CD4-positive, alpha-beta T cell treated with Interferon alpha-2 for 1 hour (primary cell): Measurements from ENCODE around the gene CHRM1.
"Not testable (repeated sequence)": the region's sequence is repeated elsewhere in the genome, so short reads cannot be mapped to it uniquely, and the experiment has no call there.

ENCODE experiments used
- DNase-seq, 2 donors: peaks; one replicate each; pipeline ENCODE4 v3.0.0-alpha.2; 2020 to 2022

CHRM1 gene

GRCh38 chr11:62874851-62875250 is 46.3 kb downstream of the CHRM1 start:
- no peak for DNase-seq

- DNase-seq = no peak
Measured at GRCh38 chr11:62865635-62866034, 55.5 kb downstream of the CHRM1 start.

DNA sequence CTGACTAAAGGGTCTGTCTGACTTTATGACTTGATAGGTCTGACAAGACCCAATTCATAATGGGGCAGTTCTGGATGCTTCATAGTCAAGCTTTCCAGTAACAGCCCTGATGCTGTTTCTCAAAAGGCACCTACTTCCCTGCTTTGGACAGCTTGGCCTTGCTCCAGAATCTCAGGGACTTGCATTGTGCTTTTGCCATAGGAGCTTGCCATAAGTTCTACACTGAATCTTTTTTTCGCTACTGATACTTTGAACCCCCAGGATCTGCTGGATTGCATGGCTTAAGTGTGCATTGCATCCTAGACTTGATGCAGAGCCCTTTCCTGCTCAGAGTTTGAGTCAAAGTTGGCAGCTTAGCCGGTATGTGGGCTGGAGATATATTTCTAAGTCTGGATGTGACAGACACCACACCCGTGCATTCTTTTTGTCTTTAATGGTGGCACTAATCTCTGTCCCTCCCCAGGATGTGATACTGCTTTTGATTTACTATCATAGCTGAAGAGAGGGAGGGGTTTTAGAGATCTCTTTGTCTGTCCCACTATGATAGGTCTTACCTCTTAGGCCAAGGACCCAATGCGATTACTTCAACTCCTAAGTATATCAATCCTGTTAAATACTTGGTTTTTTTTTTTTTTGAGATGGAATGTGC is 57.4 kb downstream of the CHRM1 start:
- DNase-seq = no peak

DNA sequence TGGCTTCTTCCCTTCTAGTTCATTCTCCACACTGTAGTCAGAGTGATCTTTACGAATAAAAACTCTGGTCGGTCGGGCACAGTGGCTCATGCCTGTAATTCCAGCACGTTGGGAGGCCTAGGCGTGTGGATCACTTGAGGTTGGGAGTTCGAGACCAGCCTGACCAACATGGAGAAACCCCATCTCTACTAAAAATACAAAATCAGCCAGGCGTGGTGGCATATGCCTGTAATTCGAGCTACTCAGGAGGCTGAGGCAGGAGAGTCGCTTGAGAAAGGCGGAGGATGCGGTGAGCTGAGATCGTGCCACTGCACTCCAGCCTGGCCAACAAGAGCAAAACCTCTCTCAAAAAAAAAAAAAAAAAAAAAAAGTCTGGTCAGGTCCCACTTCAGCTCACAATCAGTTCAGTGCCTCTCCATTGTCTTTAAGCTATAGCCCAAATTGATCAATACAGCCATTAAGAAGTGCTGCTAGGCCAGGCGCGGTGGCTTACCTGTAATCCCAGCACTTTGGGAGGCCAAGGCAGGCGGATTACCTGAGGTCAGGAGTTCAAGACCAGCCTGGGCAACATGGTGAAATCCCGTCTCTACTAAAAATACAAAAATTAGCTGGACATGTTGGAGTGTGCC is 59.5 kb downstream of the CHRM1 start:
- not testable (repeated sequence) for DNase-seq

GRCh38 chr11:62860835-62861563 is 60.2 kb downstream of the CHRM1 start:
- DNase-seq = no peak

DNA sequence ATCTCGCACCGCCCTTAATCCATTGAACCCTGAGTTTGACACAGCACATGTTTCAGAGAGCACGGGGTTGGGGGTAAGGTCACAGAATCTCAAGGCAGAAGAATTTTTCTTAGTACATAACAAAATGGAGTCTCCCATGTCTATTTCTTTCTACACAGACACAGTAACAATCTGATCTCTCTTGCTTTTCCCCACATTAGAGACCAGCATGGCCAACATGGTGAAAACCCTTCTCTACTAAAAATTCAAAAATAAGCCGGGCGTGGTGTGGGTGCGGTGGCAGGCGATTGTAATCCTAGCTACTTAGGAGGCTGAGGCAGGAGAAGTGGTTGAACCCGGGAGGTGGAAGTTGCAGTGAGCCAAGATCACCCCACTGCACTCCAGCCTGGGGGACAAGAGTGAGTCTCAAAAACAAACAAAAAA is 61.9 kb downstream of the CHRM1 start:
- DNase-seq = not testable (repeated sequence)
